Frontal cortex (tissue), 4 donors: ENCODE measurements around the gene CLDN22. TPM values are rescaled to one million over a fixed set of nuclear protein-coding genes. Genes with fewer than 3 reads are reported as not detected.

ENCODE experiments used
- DNase-seq, 2 donors: peaks; one replicate each; pipeline ENCODE4 v3.0.0; 2012; ENCODE audit warnings: low spot score in 2 of 2
- FAIRE-seq: peaks from 2 replicates; lab custom pipeline; 2012; peaks lifted over from hg19 to GRCh38; lab: Jason Lieb, UNC
- total RNA-seq: library from RNA; depleted of rRNA; stranded (reverse); fragments of >200 nt; gene quantifications from one replicate; pipeline ENCODE4 v1.2.3, GENCODE V29; 2014
- donor health status: control.
- donor health status: control.
- donor health status: control.

The CLDN22 gene
- total RNA-seq = not detected

GRCh38 chr4:183320211-183321059 lies at the start of gene CLDN22:
CLDN22 (minus strand) TSS chr4:183320276; CDS start chr4:183320218, 58 bp downstream.
- no peak for DNase-seq
- FAIRE-seq = no peak

GRCh38 chr4:183369073-183369472 lies 49.0 kb upstream of the CLDN22 start:
- no peak for FAIRE-seq
- DNase-seq = no peak

- FAIRE-seq = no peak
Observed at GRCh38 chr4:183366206-183366835, 46.2 kb upstream of the CLDN22 start.

GRCh38 chr4:183364025-183364424 lies 43.9 kb upstream of the CLDN22 start:
- DNase-seq = no peak
- no peak for FAIRE-seq

More at GRCh38 chr4:183366206-183366835, 46.2 kb upstream of the CLDN22 start:
- no peak for DNase-seq

GRCh38 chr4:183362916-183363542 lies 43.0 kb upstream of the CLDN22 start:
- FAIRE-seq (no peak), DNase-seq (no peak)

GRCh38 chr4:183362036-183362435 lies 42.0 kb upstream of the CLDN22 start:
- no peak for DNase-seq
- no peak for FAIRE-seq

GRCh38 chr4:183360161-183360919 lies 40.3 kb upstream of the CLDN22 start:
- no peak for DNase-seq

GRCh38 chr4:183358215-183358755 lies 38.2 kb upstream of the CLDN22 start:
- DNase-seq (no peak), FAIRE-seq (no peak)

More at GRCh38 chr4:183360161-183360919, 40.3 kb upstream of the CLDN22 start:
- no peak for FAIRE-seq

GRCh38 chr4:183356931-183357675 lies 37.0 kb upstream of the CLDN22 start:
- FAIRE-seq = no peak
- no peak for DNase-seq

- no peak for FAIRE-seq
- DNase-seq = no peak
Observed at GRCh38 chr4:183356173-183356830, 36.2 kb upstream of the CLDN22 start.

- FAIRE-seq (no peak), DNase-seq (no peak)
Observed at GRCh38 chr4:183355405-183355804, 35.3 kb upstream of the CLDN22 start.

- FAIRE-seq (no peak), DNase-seq (no peak)
Observed at GRCh38 chr4:183354219-183354618, 34.1 kb upstream of the CLDN22 start.

GRCh38 chr4:183353557-183353956 lies 33.5 kb upstream of the CLDN22 start:
- FAIRE-seq (no peak), DNase-seq (no peak)

- FAIRE-seq (no peak), DNase-seq (no peak)
Observed at GRCh38 chr4:183352546-183352945, 32.5 kb upstream of the CLDN22 start.

- FAIRE-seq = no peak
- DNase-seq = no peak
Observed at GRCh38 chr4:183350317-183351071, 30.4 kb upstream of the CLDN22 start.

- DNase-seq = no peak
Observed at GRCh38 chr4:183349673-183350072, 29.6 kb upstream of the CLDN22 start.

GRCh38 chr4:183348706-183349659 lies 28.9 kb upstream of the CLDN22 start:
- DNase-seq (no peak), FAIRE-seq (no peak)

More at GRCh38 chr4:183349673-183350072, 29.6 kb upstream of the CLDN22 start:
- FAIRE-seq = no peak
